Esophagus squamous epithelium (tissue), 4 donors: ENCODE results near the gene RBMS3.

Experiments
- CTCF ChIP-seq, 6 experiments: fragments of 450-650 bp in 4 of 6; fragments of 200-600 bp in 2 of 6; sonication (generic) in 2 of 6; IDR thresholded peaks; one replicate each; pipeline ENCODE4 v1.5.1; 2016 to 2019; ENCODE audit warnings: antibody characterized with exemption in 6 of 6, mild to moderate bottlenecking in 4 of 6, moderate library complexity in 4 of 6
- POLR2A ChIP-seq, 4 donors: fragments of 450-650 bp; IDR thresholded peaks; one replicate each; pipeline ENCODE4 v1.6.1; 2017; ENCODE audit warnings: antibody characterized with exemption in 4 of 4, mild to moderate bottlenecking in 4 of 4, moderate library complexity in 3 of 4

- TF ChIP-seq CTCF (IDR thresholded peaks at IDR 0.05) (no peak), POLR2A (IDR thresholded peaks at IDR 0.05) (no peak)
Measured at GRCh38 chr3:29301332-29302019, 20.6 kb downstream of the RBMS3 start.
